Uterus (tissue), 4 donors: ENCODE data around the gene CD4. TPM values are rescaled to one million over a fixed set of nuclear protein-coding genes. Genes with fewer than 3 reads are reported as not detected.

Experiments used
- DNase-seq, 2 donors: peaks; one replicate each; pipeline ENCODE4 v3.0.0-alpha.2; 2019 to 2020
- H3K27ac ChIP-seq, 2 donors: fragments of 200-600 bp; sonication (generic); 1 replicate in 1 of 2; 2 replicates in 1 of 2; pipeline ENCODE4 v1.5.1; 2016 to 2018
- H3K27me3 ChIP-seq, 2 donors: fragments of 200-600 bp; sonication (generic); one replicate each; pipeline ENCODE4 v1.5.1; 2018 to 2019; ENCODE audit warnings: control low read depth in 1 of 2
- H3K36me3 ChIP-seq, 2 donors: fragments of 200-600 bp; sonication (generic); one replicate each; pipeline ENCODE4 v1.5.1; 2019; ENCODE audit warnings: control low read depth in 1 of 2
- H3K4me1 ChIP-seq, 2 donors: fragments of 200-600 bp; sonication (generic); one replicate each; pipeline ENCODE4 v1.5.1; 2018 to 2019; ENCODE audit warnings: control low read depth in 1 of 2
- H3K4me3 ChIP-seq, 2 donors: fragments of 200-600 bp; sonication (generic); 1 replicate in 1 of 2; 2 replicates in 1 of 2; pipeline ENCODE4 v1.5.1; 2018 to 2019; ENCODE audit warnings: mild to moderate bottlenecking in 1 of 2
- H3K9me3 ChIP-seq, 2 donors: fragments of 200-600 bp; sonication (generic); one replicate each; pipeline ENCODE4 v1.5.1; 2019; ENCODE audit warnings: control low read depth in 1 of 2
- POLR2A ChIP-seq, 2 donors: fragments of 450-650 bp; IDR thresholded peaks; one replicate each; pipeline ENCODE4 v1.6.1; 2016; ENCODE audit warnings: antibody characterized with exemption in 2 of 2, mild to moderate bottlenecking in 1 of 2, moderate library complexity in 1 of 2
- intact Hi-C: fragments of 100-400 bp; cut with DNase I; formaldehyde crosslinking; loops from one replicate; pipeline ENCODE4 v1.15.1; 2023; ENCODE audit warnings: low total_unique reads
- total RNA-seq, 4 donors: library from RNA; depleted of rRNA in 3 of 4; stranded (reverse); fragments of >200 nt in 3 of 4; gene quantifications; one replicate each; pipeline versions ENCODE4 v1.1.0 to v1.2.4, GENCODE V29; 2014 to 2023
- TF ChIP-seq, protein P1 (sequence below), 4 experiments: fragments of 200-600 bp in 2 of 4; fragments of 450-650 bp in 2 of 4; sonication (generic) in 2 of 4; IDR thresholded peaks; one replicate each; pipeline ENCODE4 v1.5.1; 2016 to 2019; ENCODE audit warnings: antibody characterized with exemption in 4 of 4, mild to moderate bottlenecking in 2 of 4, moderate library complexity in 1 of 4
- donor health status: DM: yes; HTN: yes; CAD: no.

The CD4 gene
- total RNA-seq, 4 donors from 2014 or later: 1.0 to 24.3 (median 10.4) TPM

DNA sequence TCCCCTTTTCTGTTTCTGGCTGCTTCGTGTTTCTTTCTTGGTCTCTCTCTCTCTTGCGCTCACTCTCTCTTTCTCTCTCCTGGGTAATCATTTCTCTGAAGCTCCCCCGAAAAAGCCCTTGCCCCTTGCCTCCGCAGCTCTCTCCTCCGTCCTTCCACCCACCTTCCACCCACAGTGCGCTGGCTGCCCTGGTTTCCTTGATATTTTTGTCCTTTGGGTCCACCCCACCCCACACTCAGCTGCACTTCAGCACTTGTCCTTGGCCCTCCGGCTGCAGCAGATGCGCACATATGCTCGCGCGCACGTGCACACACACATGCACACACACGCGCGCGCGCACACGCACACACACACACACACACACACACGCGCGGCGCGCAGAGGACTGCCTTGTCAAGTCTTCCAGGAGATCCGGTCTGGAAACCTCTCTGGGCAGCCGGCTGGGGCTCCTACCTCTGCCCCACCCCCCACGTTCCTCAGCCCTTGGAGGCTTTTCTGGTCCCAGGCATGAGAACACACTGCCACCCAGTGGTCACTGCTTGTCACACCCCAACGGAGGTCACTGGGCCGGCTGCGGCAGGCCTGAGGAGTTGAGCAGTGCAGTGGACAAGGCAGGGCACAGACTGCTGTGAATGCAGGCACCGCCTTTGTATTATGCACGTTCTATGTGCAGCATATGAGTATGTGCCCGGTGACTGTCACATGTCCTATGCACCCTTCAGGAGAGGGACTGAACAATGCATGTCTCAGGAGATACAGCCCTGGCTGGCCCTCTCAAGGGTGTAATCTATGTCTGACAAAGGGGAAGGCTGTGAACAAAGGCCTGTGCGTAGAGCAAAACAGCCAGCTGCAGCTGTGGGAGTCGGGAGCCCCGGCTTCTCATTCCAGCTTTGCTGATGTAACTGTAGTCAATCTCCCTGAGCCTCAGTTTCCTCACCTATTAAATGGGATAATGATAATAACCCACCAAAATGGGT lies 10.5 kb upstream of the CD4 start:
- Histone ChIP-seq H3K4me3 (peak overlapping the region; percentile 33 to 38), H3K36me3 (no peaks in the 10 kb centered on the region), H3K27me3 (no peaks in the 10 kb centered on the region), H3K9me3 (no peaks in the 10 kb centered on the region), H3K4me1 (no peaks in the 10 kb centered on the region), H3K27ac (peak overlapping the region; percentile 83 to 84)
- TF ChIP-seq, protein P1, sequence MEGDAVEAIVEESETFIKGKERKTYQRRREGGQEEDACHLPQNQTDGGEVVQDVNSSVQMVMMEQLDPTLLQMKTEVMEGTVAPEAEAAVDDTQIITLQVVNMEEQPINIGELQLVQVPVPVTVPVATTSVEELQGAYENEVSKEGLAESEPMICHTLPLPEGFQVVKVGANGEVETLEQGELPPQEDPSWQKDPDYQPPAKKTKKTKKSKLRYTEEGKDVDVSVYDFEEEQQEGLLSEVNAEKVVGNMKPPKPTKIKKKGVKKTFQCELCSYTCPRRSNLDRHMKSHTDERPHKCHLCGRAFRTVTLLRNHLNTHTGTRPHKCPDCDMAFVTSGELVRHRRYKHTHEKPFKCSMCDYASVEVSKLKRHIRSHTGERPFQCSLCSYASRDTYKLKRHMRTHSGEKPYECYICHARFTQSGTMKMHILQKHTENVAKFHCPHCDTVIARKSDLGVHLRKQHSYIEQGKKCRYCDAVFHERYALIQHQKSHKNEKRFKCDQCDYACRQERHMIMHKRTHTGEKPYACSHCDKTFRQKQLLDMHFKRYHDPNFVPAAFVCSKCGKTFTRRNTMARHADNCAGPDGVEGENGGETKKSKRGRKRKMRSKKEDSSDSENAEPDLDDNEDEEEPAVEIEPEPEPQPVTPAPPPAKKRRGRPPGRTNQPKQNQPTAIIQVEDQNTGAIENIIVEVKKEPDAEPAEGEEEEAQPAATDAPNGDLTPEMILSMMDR (IDR thresholded peaks at IDR 0.05): peak; percentile 93 to 99 (median 97)
- peak in 1 of 2 donors; percentile 37 for TF ChIP-seq POLR2A (IDR thresholded peaks at IDR 0.05)
- peak; percentile 96 to 97 for DNase-seq
- intact Hi-C loops: no loop called here

DNA sequence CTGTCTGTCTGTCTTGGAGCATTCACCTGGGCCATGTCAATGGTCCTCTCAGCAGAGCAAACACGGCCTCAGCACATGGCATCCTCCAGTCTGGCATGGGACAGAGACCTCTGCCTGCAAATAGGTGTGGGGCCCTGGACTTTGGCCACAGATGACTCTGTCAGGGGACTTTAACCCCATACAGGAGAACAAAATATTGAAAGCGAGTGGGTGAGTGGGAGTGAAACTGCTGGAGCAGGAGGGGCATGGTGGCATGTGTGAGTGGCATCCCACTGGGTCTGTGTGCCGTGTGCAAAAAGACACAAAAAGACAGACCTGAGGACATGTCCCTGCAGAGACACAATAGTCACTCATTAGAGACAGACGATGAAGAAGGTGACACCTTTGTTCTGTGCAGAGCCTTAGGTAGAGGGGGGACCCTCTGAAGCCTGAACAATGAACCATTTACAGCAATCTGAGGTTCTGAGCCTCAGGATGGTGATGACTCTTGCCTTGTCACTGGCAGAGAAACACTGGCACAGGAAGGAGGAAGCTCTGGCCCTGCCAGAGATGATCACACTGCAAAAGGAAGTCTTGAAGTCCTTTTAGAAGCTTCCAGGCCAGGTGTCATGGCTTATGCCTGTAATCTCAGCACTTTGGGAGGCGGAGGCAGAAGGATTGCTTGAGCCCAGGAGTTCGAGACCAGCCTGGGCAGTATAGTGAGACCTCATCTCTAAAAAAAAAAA lies 9.5 kb upstream of the CD4 start:
- Histone ChIP-seq H3K36me3 (no peaks in the 10 kb centered on the region), H3K9me3 (no peaks in the 10 kb centered on the region), H3K4me1 (no peaks in the 10 kb centered on the region), H3K4me3 (no peak overlapping the region), H3K27me3 (no peaks in the 10 kb centered on the region), H3K27ac (no peak overlapping the region)
- intact Hi-C loops: no loop called here
- TF ChIP-seq, protein P1 (IDR thresholded peaks at IDR 0.05): no peak
- TF ChIP-seq POLR2A (IDR thresholded peaks at IDR 0.05): no peak
- DNase-seq: no peak

DNA sequence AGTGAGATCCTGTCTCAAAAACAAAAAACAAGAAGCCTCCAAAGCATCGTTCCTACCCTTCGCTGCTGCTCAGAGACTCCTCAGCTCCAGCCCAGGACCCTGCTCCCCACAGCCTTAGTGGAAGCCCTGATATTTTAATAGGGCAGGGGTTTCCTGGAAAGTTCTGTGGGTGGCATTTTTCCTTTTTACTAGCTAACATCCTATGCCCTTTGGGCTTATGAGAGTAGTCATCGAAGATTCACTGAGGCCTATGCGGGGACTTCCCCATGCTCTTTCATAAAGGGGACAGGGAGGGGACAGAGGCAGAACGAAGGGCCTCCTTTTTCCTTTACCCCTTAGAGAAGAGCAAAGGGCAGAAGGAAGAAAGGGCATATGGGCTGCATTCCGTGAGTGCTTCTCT lies 8.8 kb upstream of the CD4 start:
- Histone ChIP-seq H3K4me1 (no peaks in the 10 kb centered on the region), H3K36me3 (no peaks in the 10 kb centered on the region), H3K9me3 (no peaks in the 10 kb centered on the region), H3K27ac (no peak overlapping the region), H3K27me3 (no peaks in the 10 kb centered on the region), H3K4me3 (no peak overlapping the region)
- no peak for DNase-seq
- intact Hi-C loops: no loop called here
- TF ChIP-seq, protein P1 (IDR thresholded peaks at IDR 0.05): no peak
- TF ChIP-seq POLR2A (IDR thresholded peaks at IDR 0.05): no peak

DNA sequence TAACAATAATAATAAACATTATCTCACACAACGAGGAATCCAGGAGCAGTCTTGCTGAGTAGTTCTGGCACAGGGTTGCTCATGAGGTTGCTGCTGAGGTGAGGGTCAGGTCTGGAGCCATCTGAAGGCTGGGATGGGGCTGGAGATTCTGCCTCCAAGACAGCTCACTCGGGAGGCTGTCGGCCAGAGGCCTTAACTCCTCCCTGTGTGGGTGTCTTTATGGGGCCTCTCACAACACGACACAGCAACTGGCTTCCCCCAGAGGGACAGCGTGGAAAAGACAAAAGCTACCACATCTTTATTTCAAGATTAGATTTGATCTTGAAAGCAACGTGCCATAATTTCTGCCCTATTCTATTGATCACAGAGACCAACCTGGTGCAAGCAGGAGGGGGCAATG lies 7.2 kb upstream of the CD4 start:
- no peaks in the 10 kb centered on the region for H3K36me3 ChIP-seq
- no peak for TF ChIP-seq POLR2A (IDR thresholded peaks at IDR 0.05)
- TF ChIP-seq, protein P1 (IDR thresholded peaks at IDR 0.05): no peak
- no peaks in the 10 kb centered on the region for H3K27me3 ChIP-seq
- H3K4me1 ChIP-seq: no peaks in the 10 kb centered on the region
- H3K27ac ChIP-seq: no peak overlapping the region
- H3K9me3 ChIP-seq: no peaks in the 10 kb centered on the region
- no peak for DNase-seq
- intact Hi-C loops: no loop called here
- H3K4me3 ChIP-seq: no peak overlapping the region
